Globus pallidus (tissue), 1 donor: ENCODE results near the gene TPM1.
"Not testable (repeated sequence)": the region's sequence is repeated elsewhere in the genome, so short reads cannot be mapped to it uniquely, and the experiment has no call there.

Source experiments
- DNase-seq: peaks from one replicate; pipeline ENCODE4 v3.0.0-alpha.2; 2015; ENCODE audit warnings: low spot score

Gene TPM1

GRCh38 chr15:63041974-63042876 is at the start of gene TPM1:
Gene TPM1, plus strand, starts transcription at chr15:63042747. Its CDS starts 83 bp downstream, at chr15:63042830.
- DNase-seq: no peak

- no peak for DNase-seq
These were observed 49.5 kb upstream of the TPM1 start for GRCh38 chr15:62993066-62993465.

GRCh38 chr15:62993632-62994031 is 48.9 kb upstream of the TPM1 start:
- DNase-seq: not testable (repeated sequence)

- DNase-seq: no peak
These were observed 48.1 kb upstream of the TPM1 start for GRCh38 chr15:62994439-62994838.

- no peak for DNase-seq
These were observed 47.4 kb upstream of the TPM1 start for GRCh38 chr15:62994975-62995681.

- no peak for DNase-seq
These were observed 45.1 kb upstream of the TPM1 start for GRCh38 chr15:62997441-62997840.

GRCh38 chr15:62998262-62998890 is 44.2 kb upstream of the TPM1 start:
- DNase-seq: no peak

GRCh38 chr15:62999178-62999577 is 43.4 kb upstream of the TPM1 start:
- DNase-seq: no peak

GRCh38 chr15:62999923-63000561 is 42.5 kb upstream of the TPM1 start:
- no peak for DNase-seq

- DNase-seq: no peak
These were observed 41.8 kb upstream of the TPM1 start for GRCh38 chr15:63000706-63001105.

- no peak for DNase-seq
These were observed 38.3 kb upstream of the TPM1 start for GRCh38 chr15:63004211-63004610.

- no peak for DNase-seq
These were observed 36.3 kb upstream of the TPM1 start for GRCh38 chr15:63006032-63006878.

GRCh38 chr15:63008333-63009049 is 34.1 kb upstream of the TPM1 start:
- no peak for DNase-seq

- DNase-seq: no peak
These were observed 32.2 kb upstream of the TPM1 start for GRCh38 chr15:63010386-63010785.

GRCh38 chr15:63010920-63011693 is 31.4 kb upstream of the TPM1 start:
- DNase-seq: no peak

GRCh38 chr15:63012444-63012843 is 30.1 kb upstream of the TPM1 start:
- DNase-seq: no peak

GRCh38 chr15:63013052-63013808 is 29.3 kb upstream of the TPM1 start:
- no peak for DNase-seq

- no peak for DNase-seq
These were observed 28.0 kb upstream of the TPM1 start for GRCh38 chr15:63014578-63014977.

GRCh38 chr15:63015618-63016017 is 26.9 kb upstream of the TPM1 start:
- no peak for DNase-seq
